Stimulated activated CD4-positive, alpha-beta T cell treated with anti-CD3 and anti-CD28 coated beads, Interleukin-2, amount 100 ng/mL, for 48 hours (primary cell): ENCODE measurements around the gene VSTM4.

Experiments
- DNase-seq, 2 donors: peaks; one replicate each; pipeline ENCODE4 v3.0.0-alpha.2; 2020

VSTM4 gene

DNA sequence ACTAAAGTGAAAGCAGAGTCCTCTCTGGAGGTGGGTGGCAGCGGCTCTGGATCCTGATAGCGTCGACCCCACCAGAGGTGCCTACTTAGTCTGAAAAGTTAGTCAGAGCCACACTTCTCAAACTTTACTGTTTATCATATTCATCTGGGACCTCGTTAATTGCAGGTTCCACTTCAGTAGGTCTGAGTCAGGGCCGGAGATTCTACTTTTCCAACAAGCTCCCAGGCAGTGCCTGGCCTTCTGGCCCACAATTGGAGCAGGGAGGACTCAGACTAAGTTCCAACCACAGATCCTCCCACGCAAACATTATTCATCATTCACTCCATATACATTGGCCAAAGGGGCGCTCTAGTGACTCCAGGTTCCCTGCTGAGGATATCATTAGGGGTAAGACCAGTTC, 78.1 kb downstream of the VSTM4 start:
- no peak for DNase-seq

DNA sequence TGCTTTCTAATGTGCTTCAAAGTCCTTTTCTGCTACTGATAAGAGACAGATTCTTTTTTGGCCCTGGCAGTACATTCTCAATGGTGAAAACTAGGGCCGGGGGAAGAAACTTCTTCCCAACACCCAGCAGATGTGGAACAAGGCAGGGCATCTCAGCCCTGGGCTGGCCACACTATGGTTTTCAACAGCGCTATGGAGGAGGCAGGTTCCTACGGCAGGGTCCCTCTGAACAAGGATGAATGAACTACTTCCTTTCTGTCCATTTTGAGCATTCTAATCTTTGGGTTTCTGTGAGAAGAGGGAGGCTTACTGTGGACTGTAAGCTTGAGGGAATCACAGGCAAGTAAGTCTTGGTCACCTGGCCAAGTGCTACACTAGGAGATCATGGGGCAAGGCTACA, 78.7 kb downstream of the VSTM4 start:
- no peak for DNase-seq

DNA sequence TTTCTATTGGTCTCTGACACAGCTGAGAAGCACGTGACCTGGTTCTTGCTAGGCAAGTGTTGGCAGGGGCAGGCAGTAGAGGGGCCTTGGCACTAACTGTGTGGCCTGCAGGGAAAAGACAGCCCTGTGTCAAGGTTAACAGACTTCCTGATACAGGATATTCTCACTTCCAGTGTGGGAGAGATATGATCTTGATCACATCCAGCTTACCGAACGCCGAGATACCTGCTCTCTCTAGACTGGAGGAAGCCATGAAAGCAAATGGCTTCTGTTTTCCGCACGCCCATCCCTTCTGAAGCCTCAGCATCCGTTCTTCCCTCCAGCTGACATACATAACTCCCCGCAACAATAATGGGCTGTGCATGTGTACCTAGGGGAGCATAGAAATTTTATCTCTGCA, 79.4 kb downstream of the VSTM4 start:
- no peak for DNase-seq

DNA sequence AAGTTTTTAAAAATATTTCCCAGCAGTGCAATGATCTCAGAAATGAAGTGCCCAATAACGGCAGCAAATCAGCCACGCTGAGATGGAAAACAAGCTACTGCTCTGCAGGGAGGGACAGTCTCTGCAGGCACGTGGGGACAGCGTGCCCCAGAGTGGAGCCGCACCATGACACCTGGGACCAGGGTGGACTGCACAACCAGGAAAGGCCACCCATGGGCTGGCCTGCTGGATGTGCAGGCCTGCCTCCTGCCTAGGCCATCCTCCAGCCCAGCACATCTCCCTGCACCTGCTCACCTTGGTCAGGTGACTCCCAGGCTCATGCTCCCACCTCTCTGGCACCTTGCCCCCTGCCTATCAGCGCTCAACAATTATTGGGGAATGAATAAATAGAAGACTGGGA, 80.4 kb downstream of the VSTM4 start:
- no peak for DNase-seq

DNA sequence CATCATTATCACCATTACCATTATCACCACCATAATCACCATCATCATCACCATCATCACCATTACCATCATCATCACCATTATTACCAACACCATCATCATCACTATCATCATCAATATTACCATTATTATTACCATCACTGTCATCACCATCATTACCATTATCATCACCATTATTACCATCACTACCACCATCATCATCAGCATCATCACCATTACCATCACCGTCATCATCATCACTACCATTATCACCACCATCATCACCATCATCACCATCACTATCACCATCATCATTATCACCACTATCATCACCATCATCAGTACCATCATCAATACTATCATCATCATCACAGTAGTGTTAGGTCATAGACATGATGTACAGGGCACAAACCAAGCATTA, 81.4 kb downstream of the VSTM4 start:
- no peak for DNase-seq

DNA sequence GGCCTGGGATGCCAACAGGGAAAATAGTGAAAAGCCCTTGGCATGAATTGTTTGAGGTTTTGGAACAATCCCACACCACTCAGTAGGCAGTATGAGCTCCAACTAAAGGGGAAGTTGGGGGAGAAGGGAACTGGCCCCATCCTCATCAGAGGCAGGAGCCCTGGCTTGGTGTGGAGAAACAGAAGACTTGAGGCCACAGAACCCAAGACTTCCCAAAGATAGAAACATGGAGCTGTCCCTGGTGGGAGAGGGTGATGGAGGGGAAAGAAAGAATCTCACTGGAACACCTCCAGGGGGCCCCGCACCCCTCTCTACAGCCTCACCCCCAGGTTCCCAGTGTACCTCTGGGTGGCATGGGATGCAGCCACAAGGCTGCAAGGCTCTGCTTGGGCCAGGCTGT, 85.7 kb downstream of the VSTM4 start:
- no peak for DNase-seq

DNA sequence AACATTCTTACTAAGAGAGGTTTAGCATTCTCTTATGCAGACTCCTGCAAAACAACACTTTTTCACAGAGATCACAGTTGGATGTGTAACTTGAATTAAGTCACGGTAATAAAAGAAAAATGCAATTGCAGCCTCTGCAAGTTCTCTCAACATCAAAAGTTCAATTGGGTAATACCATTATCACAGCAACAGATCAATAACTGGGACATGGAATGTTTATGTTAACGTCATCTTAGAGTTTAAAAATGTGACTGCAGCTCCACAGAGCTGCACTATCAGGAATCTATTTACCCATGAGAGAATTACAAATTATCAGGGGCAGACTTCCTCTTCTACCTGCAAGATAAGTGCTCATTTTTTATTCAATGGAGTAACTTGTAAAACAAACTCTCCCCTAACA, 86.7 kb downstream of the VSTM4 start:
- no peak for DNase-seq

DNA sequence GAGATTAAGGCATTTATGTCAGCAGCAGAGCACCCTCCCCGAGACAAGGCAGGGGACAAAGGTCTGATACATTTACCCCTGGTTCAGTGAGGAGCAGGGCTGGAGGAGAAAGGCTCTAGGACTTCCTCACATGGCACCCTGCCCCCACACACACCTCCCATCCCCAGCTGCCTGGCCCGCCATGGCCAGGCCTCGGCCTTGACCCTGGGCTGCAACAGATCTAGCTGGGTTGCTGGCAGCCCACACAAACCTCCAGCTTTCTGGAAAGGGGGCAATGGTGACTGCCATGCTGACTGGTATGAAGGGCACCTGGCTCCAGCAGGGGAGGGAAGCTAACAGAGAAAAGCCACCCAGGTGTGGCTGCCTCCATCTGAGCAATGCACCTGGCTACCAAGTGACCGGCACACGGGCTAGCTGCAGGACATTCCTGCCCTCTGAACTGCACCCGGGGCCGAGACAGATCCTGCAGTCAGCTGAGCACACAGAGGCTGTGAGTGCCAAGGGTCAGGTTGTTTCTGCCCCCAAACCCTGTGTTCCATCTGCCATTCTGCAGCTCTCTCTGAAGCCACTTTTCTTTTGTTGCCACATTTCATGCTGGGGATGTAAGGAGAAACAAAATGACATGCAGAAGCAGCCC, 89.9 kb downstream of the VSTM4 start:
- no peak for DNase-seq

DNA sequence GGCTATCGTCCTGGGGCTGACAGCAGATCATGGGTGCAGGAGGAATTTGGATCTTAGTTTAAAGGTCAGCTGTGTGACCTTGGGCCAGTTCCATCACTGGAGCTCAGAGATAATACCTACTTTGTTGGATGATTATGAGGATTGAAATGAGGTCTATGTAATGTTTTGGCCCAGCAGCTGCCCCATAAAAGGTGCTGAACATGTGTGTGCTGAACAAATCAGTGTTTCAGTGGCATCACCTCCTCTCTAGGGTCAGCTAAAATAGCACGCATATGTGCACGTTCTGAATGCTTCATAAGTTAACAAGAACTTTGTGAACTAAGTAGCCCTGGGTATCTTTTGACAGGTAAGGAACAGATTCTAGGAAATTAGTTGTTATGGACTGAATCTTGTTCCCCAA, 90.8 kb downstream of the VSTM4 start:
- no peak for DNase-seq

DNA sequence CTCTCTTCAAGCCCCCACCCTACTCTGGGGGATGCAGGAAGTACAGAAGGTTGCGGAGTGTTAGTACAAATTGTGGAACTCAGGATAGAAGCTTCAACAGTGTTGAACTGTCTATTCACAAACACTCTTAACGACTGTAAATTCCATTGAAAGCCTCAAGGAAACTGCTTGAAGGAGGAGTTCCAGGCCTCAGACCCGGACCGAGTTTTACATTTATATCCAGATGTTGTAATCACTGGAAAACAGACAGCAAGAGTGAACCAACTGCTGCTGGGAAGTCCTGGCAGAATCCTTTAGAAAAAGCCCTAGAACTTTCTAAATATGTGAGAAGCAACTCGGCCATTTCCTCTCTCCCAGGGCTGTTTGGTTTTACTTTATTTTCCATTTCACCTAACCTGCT, 91.6 kb downstream of the VSTM4 start:
- DNase-seq = no peak

DNA sequence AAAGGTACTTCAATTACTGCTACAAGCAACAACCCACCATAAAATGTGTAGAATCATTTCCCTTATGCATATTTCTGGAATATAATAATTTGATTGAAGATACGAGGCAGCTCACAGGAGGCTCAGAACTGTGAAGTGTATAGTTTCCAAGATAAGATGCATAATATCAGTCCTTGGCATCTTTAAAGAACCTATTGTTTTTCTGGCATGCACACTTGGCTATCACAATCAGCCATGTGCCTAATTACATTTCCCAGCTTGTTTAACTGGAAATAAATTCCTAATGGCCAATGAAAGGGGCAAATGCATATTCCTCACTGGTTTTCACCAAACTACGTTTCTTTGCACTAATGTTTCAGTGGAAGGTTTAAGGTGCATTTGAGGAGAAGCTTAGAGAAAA, 92.3 kb downstream of the VSTM4 start:
- no peak for DNase-seq

DNA sequence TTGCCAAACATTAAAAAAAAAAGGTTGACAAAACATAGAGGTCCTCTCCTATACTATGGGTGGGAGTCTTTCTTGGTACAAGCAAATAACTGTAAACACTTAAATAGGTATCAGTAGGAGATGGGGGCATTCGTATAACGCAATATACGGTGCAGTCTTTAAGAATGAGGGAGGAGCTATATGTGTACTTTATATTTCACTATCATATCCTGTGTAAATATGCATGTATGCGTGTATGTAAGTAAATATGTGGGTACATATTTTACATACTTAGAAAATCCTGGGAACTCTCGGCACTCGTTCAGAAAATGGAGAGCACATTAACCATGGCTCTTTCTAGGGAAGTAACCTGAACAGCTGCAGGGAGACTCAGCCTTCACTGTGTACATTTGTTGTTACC, 93.6 kb downstream of the VSTM4 start:
- no peak for DNase-seq

DNA sequence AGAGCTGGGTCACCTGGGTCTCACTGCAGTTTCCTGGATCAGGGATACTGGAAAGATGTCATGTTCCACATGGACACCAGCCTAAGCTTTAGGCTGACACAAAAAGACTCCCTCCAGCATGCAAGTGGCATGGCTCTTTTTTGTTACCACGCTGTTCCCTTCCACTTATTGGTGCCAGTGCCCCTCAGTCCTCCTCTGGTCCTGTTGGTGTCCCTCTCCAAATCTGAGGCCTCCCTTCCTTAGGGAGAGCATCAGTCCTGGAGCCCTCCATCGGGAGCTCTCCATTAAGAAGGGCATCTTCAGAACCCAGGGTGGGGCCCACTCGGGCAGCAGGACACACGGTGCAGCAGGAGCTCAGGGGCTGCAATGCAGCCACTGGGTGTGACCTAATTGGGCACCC, 99.6 kb downstream of the VSTM4 start:
- no peak for DNase-seq

DNA sequence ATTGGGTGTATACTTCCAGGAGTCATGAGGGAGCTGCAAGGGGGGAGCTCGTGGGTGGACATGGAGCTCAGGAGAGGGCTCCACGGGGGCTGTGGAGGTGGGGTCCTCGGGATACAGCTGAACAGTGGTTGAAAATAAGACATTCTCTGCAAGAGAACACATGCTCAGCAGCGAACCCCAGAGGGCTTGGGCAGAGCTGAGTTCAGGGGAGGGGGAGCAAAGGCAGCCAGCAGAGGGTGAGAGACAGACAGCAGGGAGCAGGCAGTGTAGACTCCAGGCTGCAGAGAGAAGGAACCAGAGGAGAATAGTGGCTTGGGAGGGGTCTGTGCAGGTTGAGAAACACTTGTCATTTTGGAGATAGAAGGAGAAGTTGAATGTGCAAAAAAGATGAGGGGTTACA, 102.7 kb downstream of the VSTM4 start:
- DNase-seq = no peak

DNA sequence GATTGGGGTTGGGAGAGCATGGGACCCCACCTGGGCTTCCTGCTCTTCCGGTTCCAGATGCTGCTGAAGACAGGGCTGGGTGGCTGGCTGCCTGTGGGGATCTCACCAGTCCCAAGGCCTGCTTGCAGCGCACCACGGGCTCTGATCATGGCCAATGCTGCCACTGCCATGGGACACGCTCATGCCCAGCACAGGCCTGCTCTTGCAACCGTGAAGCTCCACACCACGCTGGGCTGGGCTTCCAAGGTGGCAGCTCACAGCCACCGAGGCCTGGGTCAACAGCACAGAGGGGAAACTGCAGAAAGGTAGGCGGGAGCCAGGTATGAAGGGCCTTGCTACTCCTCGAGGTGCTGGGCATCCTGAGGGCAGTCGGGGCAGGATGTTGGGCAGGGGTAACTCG, 103.6 kb downstream of the VSTM4 start:
- DNase-seq = no peak

DNA sequence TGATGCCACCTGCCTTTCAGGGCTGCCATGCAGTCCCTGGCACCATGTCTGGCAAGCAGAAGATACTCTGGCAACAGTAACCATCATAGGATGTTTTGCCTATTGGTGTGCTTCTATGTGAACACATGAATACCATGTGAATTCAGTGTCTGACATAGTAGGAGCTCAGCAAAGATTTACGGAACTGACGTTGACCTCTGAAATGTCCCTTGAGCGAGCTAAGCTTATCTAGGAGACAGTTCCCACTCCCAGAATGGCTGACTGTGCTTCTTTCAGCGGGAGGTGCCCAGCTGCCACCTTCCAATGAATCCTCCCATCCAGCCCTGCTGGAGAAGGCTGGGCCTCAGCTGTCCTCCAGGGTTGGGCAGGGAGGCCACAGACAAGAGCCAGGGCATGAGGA, 104.5 kb downstream of the VSTM4 start:
- DNase-seq = no peak

DNA sequence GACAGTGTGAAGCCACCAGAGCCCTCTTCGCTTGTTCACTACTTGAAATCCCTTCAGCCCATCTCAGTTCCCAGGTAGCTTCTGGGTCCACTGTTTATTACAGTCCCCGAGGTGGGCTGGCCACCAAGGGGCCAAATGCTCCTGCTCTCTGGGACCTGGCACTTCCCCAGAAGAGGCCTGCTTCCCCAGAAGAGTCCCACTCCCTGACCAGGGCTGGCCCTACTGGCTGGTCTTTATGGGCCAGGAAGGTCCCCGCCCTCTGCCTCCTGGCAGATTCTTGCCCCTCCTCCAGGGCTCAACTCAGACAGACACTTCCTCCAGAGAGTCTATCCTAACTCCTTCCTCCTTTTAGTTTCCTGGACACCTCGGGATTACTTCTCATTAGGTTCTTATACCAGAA, 105.0 kb downstream of the VSTM4 start:
- no peak for DNase-seq

DNA sequence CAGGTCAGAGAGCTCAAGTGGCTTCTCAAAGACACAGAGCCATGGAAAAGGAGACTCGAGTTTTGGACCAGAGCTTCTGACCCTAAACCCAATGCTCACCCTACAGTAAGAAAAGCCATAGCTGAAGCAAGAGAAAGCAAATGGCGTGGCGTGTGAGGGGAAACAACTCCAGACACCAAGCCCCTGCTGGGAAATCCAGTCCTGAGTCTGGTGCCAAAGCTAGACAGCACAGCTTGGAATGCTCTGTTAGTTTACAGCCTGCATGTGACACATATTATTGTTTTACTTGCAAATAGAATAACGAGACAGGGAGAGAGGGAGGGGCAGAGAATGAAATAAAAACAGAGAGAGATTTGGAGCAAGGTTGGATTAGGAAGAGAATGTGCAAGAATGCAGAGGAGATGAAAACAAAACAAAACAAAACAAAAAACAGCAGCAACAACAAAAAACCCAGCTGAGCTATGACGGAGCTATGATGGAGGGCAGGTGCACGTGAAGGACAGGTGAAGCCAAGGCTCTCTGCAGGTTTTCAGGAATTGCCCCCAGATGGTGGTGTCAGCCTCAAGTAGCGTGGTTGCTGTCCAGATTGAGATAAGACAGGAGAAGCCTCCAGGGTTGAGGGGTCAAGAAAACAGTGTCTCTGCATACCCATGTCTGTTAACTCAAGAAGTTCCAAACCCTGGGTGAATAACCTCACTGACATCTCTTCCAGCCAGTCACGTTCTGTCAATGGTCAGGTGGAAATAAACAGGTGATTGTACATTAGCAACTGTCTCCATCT, 105.9 kb downstream of the VSTM4 start:
- no peak for DNase-seq

DNA sequence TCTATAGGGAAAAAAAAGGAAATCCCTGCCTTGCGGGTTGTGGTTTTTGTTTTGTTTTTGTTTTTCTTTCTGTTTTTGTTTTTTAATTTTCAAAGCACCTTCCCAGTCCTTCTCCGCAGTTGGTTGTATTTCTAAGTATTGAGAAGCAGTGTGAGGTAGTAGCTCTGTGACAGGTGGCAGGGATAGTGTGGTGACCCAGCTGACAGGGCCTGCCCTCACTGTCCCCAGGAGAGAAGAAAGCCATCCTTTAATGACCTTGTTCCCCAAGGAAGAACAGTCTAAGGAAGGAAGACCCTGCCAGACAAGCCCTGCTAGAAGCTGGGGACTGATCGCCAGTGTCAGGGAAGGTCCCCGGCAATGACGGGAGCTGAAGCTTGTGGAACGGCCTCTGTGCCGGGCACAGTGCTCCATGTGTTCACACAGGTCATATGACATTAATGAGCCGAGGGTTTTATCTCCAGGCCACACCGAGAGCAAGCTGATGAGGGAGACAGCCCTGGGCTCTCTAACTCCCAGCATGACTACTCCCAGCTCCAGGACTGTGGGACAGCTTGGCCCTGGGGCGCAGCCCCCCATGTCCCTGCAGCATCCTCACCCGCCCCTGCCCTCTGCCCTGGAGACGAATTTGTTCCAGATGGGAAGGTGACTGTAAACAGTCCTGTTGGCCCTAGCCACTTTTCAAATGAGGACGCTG, 106.7 kb downstream of the VSTM4 start:
- no peak for DNase-seq

DNA sequence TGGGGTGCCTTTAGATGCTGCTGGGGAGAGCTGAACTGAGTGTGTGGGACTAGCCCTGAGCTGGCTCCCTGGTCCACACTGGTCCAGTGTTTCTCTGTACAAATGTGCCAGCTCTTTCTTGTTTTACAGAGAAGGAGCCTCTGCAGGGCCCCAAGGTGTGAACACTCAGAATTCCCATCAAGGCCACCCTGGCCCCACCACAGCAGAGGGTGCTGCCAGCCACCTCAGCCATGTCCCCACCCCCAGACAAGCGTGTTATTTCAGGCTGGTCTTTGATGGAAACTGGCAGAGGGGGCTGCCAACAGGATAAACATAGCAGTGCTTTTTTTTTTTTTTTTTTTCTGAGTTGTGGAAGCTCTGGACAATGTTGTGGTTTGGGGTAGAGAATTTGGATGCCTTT, 107.2 kb downstream of the VSTM4 start:
- no peak for DNase-seq

DNA sequence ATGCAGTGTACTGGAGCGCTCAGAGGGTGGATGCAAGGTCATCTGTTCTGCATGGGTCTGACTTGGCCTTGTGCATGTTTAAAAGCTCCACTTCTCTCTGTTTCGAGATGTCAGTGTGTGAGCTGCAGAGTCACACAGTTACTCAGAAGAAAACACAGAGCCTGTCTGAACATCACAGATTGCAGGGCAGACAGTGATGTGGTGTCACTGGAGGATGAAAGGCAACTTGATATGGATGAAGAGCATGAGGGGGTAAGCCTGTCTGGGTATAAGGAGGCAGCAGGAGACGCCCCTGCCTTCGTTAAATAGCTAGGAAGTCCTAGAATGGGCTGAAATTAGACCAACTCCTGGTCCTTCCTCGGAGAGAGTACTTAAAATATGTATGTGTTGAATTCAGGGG, 108.2 kb downstream of the VSTM4 start:
- DNase-seq = no peak

DNA sequence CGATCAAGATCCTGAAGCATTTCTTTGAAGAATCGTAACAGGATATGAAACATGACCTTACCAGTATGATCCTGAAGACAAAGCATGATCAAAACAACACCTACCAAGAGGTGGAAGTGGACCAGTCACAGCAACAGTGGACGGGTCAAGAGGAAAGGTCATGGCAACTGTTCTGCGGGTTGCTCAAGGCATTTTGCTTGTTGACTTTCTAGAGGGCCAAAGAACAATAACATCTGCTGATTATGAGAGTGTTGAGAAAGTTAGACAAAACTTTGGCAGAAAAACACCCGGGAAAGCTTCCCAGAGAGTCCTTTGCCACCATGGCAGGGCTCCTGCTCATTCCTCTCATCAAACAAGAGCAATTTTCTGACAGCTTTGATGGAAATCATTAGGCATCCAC, 110.1 kb downstream of the VSTM4 start:
- no peak for DNase-seq

DNA sequence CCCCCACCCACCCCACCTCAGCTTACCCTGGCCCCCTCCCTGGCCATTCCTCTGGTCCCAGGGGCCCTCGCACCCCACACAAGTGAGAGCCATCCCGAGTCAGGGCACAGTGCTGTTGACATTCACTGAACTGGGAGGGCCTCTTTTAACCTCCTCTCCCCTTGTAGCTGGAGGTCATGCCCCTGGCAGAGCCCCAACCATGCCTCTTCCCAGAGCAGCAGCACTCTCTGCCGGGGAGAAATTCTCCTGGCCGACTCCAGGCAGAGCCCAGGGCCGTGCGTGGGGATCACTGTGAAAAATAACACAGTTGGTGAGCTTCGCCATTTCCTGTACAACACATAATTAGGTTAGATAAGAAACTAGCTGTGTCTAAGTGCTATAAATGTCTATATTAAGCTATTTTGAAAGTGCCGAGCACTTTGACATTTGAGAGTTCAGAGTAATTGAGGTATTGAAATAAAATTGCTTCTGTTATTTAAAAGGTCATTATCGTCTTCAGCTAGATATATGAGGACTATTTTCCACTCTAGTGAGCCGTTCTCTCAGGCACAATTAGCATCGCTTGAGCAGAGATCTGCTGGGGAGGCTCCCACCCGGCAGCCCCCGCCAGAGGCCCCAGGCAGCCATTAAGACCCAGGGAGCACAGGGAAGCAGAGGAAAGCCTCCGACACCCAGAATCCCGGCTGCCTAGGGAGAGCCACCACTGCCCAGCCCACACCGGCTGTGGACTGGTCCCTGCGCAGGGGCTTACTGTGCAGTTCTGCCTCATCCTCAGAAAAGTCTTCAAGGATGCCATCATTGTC, 113.3 kb downstream of the VSTM4 start:
- DNase-seq = no peak

DNA sequence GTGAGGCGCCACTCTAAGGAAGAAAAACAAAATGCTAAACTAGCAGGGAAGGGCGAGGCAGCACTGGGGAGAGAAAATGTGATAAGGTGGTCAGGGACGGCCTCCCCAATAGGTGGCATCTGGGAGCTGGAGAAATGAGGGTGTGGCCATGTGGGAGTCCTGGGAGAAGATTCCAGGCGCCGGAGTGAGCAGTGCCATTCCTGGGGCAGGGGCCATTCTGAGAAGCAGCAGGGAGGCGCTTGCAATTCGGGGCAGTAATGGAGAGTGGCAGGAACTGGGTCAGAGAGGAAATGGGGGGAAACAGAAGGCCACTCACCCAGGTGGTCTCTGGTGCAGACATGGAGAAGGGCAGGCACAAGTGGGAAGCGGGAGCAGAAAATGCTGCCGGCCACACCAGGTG, 113.9 kb downstream of the VSTM4 start:
- DNase-seq = no peak
